Measurements from ENCODE around the gene TAAR5.

GRCh38 chr6:132604635-132605152 lies 15.2 kb upstream of the TAAR5 start:
- TF ChIP-seq, protein P1, sequence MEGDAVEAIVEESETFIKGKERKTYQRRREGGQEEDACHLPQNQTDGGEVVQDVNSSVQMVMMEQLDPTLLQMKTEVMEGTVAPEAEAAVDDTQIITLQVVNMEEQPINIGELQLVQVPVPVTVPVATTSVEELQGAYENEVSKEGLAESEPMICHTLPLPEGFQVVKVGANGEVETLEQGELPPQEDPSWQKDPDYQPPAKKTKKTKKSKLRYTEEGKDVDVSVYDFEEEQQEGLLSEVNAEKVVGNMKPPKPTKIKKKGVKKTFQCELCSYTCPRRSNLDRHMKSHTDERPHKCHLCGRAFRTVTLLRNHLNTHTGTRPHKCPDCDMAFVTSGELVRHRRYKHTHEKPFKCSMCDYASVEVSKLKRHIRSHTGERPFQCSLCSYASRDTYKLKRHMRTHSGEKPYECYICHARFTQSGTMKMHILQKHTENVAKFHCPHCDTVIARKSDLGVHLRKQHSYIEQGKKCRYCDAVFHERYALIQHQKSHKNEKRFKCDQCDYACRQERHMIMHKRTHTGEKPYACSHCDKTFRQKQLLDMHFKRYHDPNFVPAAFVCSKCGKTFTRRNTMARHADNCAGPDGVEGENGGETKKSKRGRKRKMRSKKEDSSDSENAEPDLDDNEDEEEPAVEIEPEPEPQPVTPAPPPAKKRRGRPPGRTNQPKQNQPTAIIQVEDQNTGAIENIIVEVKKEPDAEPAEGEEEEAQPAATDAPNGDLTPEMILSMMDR (IDR thresholded peaks at IDR 0.05): no peak
- TF ChIP-seq EP300 (IDR thresholded peaks at IDR 0.05): no peak
